Activated CD4-positive, alpha-beta T cell treated with anti-CD3 and anti-CD28 coated beads, Interleukin-2, amount 50 U/mL, for 24 hours (primary cell): ENCODE measurements around the gene COPS7A.

ENCODE experiments used
- DNase-seq, 2 donors: peaks; one replicate each; pipeline ENCODE4 v3.0.0-alpha.2; 2020; ENCODE audit warnings: low read depth in 1 of 2, low spot score in 1 of 2

The COPS7A gene

GRCh38 chr12:6769666-6770065, 45.8 kb downstream of the COPS7A start:
- no peak for DNase-seq

GRCh38 chr12:6770094-6770493, 46.2 kb downstream of the COPS7A start:
- DNase-seq: no peak

- no peak for DNase-seq
Measured at GRCh38 chr12:6770600-6770999, 46.8 kb downstream of the COPS7A start.

- DNase-seq: no peak
Measured at GRCh38 chr12:6771091-6771495, 47.2 kb downstream of the COPS7A start.

- DNase-seq: no peak
Measured at GRCh38 chr12:6771509-6772330, 47.9 kb downstream of the COPS7A start.

GRCh38 chr12:6772331-6772695, 48.5 kb downstream of the COPS7A start, which contains the start of gene LAG3:
Gene LAG3, plus strand, starts transcription at chr12:6772520. Its CDS starts 333 bp downstream, at chr12:6772853.
- DNase-seq: no peak

GRCh38 chr12:6772726-6773589, 49.1 kb downstream of the COPS7A start:
- no peak for DNase-seq

GRCh38 chr12:6773590-6774351, 49.9 kb downstream of the COPS7A start:
- DNase-seq: no peak

GRCh38 chr12:6774499-6775062, 50.7 kb downstream of the COPS7A start:
- DNase-seq: no peak

- DNase-seq: no peak
Measured at GRCh38 chr12:6775185-6776174, 51.6 kb downstream of the COPS7A start.

GRCh38 chr12:6777386-6777785, 53.5 kb downstream of the COPS7A start:
- no peak for DNase-seq

GRCh38 chr12:6778217-6778573, 54.3 kb downstream of the COPS7A start:
- no peak for DNase-seq

- DNase-seq: peak; percentile 77 to 86
Measured at GRCh38 chr12:6778574-6779550, 55.0 kb downstream of the COPS7A start.

- DNase-seq: no peak
Measured at GRCh38 chr12:6779708-6780432, 56.0 kb downstream of the COPS7A start.

- DNase-seq: no peak
Measured at GRCh38 chr12:6780573-6780972, 56.7 kb downstream of the COPS7A start.
